Measurements from ENCODE around the gene TRIB2. TPM values are rescaled to one million over a fixed set of nuclear protein-coding genes. Genes with fewer than 3 reads are reported as not detected.

TRIB2 gene
- total RNA-seq, 1 experiment from 2014 or later: 76.6 TPM

DNA sequence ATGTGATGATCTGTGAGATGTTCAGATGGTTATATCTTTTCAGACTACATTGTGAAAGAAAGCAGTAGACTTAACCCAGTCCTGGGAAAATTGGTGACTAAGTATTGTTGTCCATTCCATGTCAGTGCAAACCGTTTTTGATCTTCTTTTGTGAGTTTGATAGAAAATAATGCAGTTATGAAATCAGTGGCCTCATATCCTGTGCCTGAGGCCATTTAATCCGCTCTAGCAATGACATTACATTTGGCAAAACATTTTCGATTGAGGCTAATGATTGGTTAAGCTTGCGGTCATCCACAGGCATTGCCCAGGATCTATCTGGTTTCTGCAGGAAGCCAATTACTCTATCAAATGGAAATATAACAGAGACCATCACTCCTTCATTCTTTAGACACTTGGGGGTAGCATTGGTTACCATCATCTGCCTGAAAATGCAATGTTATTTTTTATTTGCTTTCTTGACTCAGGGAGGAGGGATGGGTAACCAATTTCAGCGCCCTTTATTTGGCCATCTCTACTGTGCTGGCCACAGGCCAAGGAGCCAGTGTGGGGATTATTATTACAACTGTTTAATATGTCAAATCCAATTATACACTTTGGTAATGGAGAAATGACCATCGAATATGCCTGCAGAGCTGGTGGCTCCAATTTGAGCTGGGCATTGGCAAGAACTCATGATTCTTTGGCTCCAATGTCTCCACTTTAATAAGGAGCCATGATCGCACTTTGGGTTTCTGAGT is 33.6 kb downstream of the TRIB2 start:
- Histone ChIP-seq H3K27me3 (no peaks in the 10 kb centered on the region), H3K9me3 (no peaks in the 10 kb centered on the region; the same call in none of the 2 replicates), H3K36me3 (no peaks in the 10 kb centered on the region), H3K4me3 (no peak overlapping the region)
- DNase-seq: no peak

DNA sequence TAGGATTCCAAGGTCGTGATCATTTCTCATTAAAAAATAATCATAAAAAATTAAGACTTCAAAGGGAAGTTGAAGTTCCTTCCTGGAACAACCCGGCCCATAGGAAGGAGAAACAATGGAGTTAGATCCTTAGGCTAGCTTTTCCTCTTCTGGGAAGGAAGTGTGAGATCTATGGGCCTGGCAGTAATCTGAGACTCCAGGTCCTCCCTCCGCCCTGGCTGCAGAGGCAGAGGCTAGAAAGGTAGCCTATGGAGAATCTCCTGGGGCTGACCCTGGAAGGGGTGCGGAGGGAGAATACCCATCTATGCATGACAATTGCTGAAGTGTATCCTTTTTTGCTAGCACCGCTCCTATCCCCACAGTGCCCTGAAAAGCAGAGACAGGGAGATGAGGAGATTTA is 37.9 kb downstream of the TRIB2 start:
- no peak for DNase-seq
- H3K9me3 ChIP-seq: peaks cover 6% of the 10 kb centered on the region
- no peaks in the 10 kb centered on the region for H3K27me3 ChIP-seq
- H3K36me3 ChIP-seq: no peaks in the 10 kb centered on the region
- H3K4me3 ChIP-seq: no peak overlapping the region

DNA sequence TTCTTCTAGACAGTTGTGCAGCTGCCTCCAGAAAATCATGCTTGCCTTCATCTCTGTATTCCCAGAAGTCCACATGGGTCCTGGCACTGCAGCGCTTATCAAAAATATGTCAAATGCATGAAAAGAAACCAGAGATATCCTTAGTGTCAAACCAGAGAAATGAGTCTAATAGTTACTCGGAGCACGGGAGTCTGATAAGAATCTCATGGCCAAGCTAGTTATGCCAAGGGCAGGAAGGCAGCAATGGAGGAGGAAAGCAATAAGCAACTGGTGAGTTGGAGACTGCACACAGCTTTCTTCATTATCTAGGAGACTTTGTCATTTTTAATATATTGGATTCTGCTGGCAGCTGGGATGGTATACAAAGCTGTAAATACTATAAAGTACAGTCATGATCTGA is 38.6 kb downstream of the TRIB2 start:
- Histone ChIP-seq H3K27me3 (no peaks in the 10 kb centered on the region), H3K36me3 (no peaks in the 10 kb centered on the region), H3K4me3 (no peak overlapping the region), H3K9me3 (peaks cover 6% of the 10 kb centered on the region)
- no peak for DNase-seq

DNA sequence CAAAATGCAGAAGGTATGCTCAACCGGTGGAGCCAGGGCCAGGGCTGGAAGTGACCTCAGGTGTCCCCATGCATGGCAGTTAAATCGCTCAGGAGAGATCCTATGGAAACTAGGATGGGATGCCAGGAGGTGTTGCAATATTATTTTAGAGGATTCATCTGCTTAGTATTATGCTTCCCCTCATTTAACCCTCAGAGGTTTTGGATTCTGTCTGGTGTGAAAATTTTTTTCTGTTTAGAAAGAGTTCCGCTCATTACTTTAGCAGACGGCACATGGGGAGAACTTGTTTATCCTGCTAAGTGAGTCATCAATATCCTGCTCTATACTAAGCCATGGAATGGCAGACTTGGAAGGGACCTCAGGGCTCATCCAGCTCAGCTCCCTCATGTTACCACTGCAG is 42.5 kb downstream of the TRIB2 start:
- Histone ChIP-seq H3K36me3 (no peaks in the 10 kb centered on the region), H3K4me3 (no peak overlapping the region), H3K9me3 (peaks cover 15% of the 10 kb centered on the region), H3K27me3 (no peaks in the 10 kb centered on the region)
- DNase-seq: peak; percentile 94

DNA sequence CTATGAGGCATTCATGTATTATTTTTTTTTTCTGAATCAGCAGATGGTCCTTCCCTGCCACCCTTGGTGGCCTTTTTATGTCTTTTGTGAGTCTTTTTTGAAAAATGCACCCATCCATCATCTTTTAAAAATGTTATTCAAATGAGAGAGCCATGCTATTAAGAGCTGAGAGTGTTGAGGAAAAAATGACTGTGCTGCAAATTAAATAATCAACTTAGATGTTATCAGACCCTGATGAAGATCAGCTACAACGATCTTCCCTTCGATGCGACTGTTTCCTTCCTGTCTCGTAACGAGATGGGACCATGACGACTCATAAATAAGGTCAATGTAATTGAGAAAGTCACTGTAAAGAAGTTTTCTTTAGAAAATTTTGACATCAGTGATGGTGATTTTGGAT is 44.4 kb downstream of the TRIB2 start:
- Histone ChIP-seq H3K4me3 (no peak overlapping the region), H3K36me3 (no peaks in the 10 kb centered on the region), H3K27me3 (no peaks in the 10 kb centered on the region), H3K9me3 (peaks cover 34% of the 10 kb centered on the region)
- no peak for DNase-seq

DNA sequence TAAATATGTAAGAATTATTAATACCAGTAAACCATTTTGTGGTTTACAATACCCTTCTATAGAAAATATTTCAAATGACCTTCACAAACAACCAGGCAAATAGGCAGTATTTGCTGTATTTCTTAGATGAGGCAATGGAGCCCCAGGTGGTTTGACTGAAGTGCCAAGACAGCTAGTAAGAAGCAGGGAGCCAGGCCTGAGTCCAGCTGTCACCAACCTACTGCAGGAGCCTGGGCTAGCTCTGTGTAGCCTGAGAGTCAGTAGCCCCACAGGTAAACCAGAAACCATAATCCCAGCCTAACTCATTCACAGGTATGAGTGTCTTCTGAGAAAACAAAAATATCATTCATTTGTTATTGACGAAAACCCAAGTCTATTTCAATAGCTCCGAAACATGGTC is 45.6 kb downstream of the TRIB2 start:
- Histone ChIP-seq H3K36me3 (no peaks in the 10 kb centered on the region), H3K4me3 (no peak overlapping the region), H3K9me3 (peaks cover 39% of the 10 kb centered on the region), H3K27me3 (no peaks in the 10 kb centered on the region)
- peak; percentile 47 for DNase-seq

DNA sequence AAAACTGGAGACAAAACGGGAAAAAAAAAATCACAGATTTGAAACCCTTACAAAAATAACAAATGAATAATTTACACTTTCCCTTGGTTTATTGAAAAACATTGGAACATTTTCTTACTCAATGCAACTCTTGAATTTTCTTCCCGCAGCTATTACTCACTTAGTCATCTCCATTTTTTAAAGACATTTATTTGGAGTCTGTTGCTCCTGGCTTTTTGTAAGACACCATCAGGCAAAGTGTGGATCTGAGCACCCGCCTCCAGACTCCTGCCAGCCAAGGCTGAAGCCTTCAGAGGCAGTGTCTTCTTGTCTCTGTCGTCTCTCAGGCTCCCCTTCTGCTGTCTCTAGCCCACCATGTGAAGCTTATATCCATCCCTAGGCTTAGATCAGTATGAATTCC is 46.2 kb downstream of the TRIB2 start:
- Histone ChIP-seq H3K27me3 (no peaks in the 10 kb centered on the region), H3K9me3 (peaks cover 39% of the 10 kb centered on the region), H3K4me3 (no peak overlapping the region), H3K36me3 (no peaks in the 10 kb centered on the region)
- DNase-seq: peak; percentile 73

DNA sequence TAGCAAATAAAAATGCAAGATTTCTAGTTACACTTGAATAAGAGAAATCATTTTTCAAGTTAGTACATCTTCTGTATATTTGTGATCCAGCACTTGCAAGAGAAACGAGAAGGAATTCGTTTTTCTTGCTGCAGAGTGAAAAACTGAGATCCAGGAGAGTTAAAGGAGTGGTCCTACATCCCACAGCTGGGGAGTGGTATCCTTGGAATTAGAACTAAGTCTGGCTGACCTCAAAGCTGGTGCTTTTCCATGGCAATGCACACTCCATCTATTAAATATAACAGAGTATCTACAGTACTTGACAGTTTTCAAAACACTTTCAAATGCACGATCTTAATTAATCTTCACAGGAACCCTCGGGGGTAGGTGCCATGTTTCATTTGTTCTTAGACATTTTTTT is 46.8 kb downstream of the TRIB2 start:
- DNase-seq: no peak
- Histone ChIP-seq H3K36me3 (no peaks in the 10 kb centered on the region), H3K27me3 (no peaks in the 10 kb centered on the region), H3K9me3 (peaks cover 37% of the 10 kb centered on the region), H3K4me3 (no peak overlapping the region)

DNA sequence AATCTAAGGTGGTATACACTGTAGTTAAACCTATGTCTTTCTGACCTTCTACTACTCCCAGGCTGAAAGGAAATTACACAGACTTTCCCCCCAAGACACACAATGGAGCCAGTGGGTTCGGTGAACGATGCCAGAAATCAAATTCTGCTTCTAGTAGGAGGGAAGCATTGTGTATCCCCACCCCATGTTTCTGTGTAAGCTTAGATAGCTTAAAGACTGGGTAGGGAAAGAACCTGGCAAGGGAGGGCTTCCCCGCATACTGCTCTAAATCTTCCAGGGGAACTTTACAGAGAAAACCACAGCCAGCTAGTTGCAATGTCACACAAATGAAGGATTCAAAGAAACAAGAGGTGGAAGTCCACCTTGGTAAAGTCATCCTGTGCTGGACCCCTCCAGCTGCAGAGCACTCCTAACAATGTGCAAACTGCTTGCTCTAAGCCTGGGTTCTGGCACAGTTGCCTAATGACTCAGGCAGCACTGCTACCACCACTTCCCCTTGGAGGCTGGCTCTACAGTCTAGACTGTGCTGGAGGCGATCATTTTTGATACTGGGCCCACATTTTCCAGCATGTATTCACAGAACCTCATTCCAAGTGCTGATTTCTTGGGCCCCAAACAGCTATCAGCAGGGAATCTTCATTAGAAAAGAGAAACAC is 47.5 kb downstream of the TRIB2 start:
- H3K9me3 ChIP-seq: peaks cover 34% of the 10 kb centered on the region
- no peaks in the 10 kb centered on the region for H3K27me3 ChIP-seq
- no peaks in the 10 kb centered on the region for H3K36me3 ChIP-seq
- peak; percentile 100 for DNase-seq
- H3K4me3 ChIP-seq: no peak overlapping the region

DNA sequence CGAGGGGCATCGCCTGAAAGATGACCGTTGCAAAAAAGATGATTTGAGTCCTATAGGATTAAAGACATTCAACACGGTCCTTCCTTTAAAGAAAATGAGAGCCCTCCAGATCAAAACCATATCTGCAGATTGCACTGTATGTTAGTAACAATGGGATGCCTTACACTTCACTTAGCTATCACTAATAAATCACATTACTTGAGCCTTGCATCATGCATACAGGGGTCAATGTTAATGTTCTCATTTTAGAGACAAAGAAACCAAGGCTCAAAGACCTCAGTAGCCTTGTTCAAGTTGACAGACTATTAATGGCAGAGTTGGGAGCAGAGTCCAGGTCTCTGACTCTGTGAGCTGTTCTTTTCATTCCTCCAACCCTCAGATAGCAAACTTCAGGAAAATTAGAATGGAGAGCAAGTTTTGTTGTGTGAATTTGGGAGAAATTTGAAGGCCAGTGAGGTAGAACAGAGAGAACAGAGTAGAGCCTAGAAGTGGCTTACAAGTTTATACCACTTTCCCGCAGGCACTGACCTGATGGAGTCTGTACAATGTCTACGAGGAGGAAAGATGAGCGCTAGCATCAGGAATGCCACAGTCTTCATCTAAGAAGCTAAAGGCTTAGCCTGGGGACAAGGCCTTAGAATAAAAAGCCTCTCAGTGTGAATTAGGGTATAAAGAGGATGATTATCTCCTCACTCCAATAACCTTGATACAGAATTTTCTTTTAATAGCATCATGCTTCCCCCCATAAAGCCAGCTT is 48.3 kb downstream of the TRIB2 start:
- H3K4me3 ChIP-seq: no peak overlapping the region
- H3K9me3 ChIP-seq: peaks cover 34% of the 10 kb centered on the region
- no peaks in the 10 kb centered on the region for H3K36me3 ChIP-seq
- DNase-seq: no peak
- H3K27me3 ChIP-seq: no peaks in the 10 kb centered on the region

DNA sequence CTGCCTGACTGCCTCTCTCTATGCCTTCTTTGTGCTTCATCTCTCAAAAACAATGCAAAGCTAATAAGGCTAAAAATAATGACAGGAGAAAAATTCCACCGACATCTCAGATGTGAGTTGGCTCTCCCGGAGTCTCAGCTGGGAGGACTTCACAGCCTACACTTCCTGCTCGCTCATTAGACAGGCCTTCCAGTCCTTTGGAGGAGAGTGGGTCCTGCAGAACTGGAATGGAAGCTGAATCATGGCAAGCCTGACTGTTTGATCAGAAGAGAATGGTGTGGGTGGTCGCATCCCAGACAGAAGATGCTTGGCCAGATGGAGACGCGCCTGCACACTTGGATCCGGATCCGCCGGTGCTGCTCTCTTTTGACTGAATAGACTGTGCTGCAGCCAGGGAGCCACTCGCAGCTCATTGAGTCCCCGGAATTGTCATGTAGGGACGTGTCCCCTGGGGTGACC is 49.7 kb downstream of the TRIB2 start:
- Histone ChIP-seq H3K9me3 (peaks cover 30% of the 10 kb centered on the region), H3K27me3 (no peaks in the 10 kb centered on the region), H3K36me3 (no peaks in the 10 kb centered on the region), H3K4me3 (no peak overlapping the region)
- DNase-seq: no peak

DNA sequence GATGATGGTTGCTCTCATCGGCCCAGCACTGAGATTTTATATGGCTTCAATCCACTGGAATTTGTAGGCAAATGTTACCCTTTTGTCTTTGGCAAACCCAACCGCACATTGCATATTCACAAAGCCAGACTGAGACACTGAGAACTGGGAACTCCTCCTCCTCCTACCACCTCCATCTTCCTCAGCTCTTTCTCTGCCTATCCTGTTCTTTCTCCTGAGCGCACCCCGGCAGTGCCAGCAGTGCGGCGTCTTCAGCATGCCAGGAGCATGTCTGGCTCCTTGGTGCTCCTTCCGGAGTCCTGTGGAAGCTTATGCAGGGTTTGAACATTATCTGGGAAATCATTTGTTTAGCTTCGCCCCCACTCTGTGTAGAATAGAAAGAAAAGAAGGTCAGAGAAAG is 50.8 kb downstream of the TRIB2 start:
- no peak overlapping the region for H3K4me3 ChIP-seq
- DNase-seq: no peak
- peaks cover 29% of the 10 kb centered on the region for H3K9me3 ChIP-seq
- H3K36me3 ChIP-seq: no peaks in the 10 kb centered on the region
- no peaks in the 10 kb centered on the region for H3K27me3 ChIP-seq

DNA sequence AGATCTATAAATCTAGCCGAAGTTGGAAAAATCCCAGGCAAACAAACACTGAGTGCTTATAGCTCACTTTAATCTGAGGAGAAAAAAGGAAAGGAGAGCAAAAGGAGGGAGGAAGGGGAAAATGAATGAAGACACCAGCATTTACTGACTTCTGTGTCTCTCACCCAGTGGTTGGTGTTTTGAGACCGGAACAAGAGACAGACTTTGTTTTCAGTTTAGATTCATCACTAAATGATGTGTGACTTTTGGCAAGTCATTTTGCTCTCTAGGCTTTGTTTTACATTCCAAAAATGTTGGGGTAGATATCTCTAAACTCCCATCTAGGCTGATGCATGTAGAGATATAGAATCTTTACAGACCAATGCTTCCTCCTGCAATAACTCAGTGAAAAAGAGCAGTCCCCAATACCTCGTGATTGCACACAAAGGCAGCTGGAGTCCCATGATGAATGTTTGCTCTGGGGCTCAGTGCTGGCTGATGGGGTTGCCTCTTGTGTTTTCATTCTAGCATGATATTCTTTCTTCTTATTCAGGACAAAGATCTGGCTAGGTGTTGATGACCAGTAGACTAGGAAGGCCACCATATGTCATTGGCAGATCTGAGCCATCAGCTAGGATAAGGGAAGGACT is 51.4 kb downstream of the TRIB2 start:
- DNase-seq: no peak

DNA sequence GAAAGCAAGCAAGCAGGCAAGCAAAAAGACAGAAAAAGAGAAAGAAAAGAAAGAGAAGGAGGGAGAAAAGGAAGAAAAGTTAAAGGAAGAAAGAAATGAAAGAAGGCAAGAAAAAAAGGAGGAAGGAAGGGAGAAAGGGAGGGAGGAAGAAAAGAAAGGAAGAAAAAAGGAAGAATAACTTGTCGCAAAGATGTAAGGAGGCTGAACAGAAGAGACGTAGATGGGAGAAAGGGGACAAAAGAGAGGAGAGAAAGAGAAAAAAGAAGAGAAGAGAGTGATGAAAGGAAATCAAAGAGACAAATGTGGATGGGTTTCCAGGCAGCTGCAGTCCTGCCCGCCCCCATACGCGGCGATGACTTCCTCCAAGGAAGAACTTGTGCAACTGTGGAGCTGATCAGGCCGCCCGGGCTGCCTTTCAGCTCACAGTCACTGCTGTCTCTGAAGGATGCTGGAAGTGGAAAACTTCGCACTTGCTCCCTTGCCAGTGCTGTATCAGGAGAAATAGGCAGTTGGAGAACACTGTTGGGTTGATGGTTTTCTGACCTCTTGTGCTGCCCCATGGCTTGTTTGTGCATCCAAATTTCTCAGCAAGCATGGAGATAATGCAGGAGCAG is 52.9 kb downstream of the TRIB2 start:
- Histone ChIP-seq H3K36me3 (no peaks in the 10 kb centered on the region), H3K4me3 (no peak overlapping the region), H3K27me3 (no peaks in the 10 kb centered on the region), H3K9me3 (peaks cover 24% of the 10 kb centered on the region)
- DNase-seq: no peak

More for the DNA sequence above, 51.4 kb downstream of the TRIB2 start:
- Histone ChIP-seq H3K9me3 (peaks cover 29% of the 10 kb centered on the region), H3K36me3 (no peaks in the 10 kb centered on the region), H3K4me3 (no peak overlapping the region), H3K27me3 (no peaks in the 10 kb centered on the region)

DNA sequence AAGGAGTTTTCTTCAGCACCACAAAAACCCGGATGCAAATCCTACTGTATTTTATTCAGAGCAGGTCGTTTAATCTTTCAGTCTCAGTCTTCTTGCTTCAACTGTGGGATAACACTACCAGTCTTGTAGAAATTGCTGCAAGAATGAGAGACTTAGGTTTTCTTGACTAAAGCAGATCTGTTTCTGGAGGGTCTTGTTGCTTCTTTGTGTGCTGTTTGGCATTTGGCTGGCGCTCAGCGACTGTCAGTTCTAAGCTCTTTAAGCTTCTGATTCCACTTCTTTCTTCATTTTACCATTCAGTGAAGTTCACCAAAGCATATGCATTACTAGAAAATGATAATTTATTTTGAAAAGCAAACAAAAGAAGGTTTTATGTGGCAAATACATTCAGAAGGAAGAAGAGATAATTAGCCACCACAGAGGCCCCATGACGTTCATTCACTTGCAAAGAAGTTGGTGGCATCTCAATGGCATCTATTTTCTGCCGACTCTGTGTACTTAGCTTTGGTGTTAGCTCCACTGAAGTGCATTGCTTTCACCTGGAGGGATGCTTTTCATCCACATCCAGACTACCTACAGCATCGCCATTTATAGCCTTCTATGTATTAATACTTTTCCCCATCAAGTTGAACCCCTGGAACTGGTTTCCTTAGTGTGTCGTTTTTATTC is 53.7 kb downstream of the TRIB2 start:
- Histone ChIP-seq H3K36me3 (no peaks in the 10 kb centered on the region), H3K4me3 (no peak overlapping the region), H3K27me3 (no peaks in the 10 kb centered on the region), H3K9me3 (peaks cover 21% of the 10 kb centered on the region)
- no peak for DNase-seq

DNA sequence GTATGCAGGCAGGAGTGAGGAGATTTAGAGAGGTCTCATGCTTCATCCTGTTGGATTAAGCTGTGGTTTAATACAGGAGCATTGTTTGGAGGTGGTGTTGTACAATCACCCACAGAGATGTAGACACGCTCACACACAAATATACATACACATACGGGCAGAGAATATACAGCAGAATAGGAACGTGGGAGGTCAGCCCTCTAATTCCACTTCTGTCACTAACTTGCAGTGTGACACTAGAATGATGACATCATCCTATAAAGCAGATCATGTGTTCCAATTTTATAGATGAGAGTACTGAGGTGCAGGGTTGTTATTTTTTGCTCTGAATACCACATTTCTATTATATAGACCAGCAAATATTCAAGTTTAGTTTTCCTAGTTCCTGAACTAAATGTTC is 54.4 kb downstream of the TRIB2 start:
- Histone ChIP-seq H3K36me3 (no peaks in the 10 kb centered on the region), H3K9me3 (peaks cover 14% of the 10 kb centered on the region), H3K4me3 (no peak overlapping the region), H3K27me3 (no peaks in the 10 kb centered on the region)
- DNase-seq: no peak

Measured in MG63 (cell line).